ENCODE data around the gene MAN2B1.
"Not testable (repeated sequence)": the region's sequence is repeated elsewhere in the genome, so short reads cannot be mapped to it uniquely, and the experiment has no call there.

The MAN2B1 gene

GRCh38 chr19:12705654-12706331 is 39.3 kb upstream of the MAN2B1 start:
- no peak overlapping the region for H3K4me3 ChIP-seq (ENCODE audit: low read length)
- no peak for DNase-seq (ENCODE audit: low read depth)
- TF ChIP-seq CTCF (conservative IDR thresholded peaks at IDR 0.05; ENCODE audit: low read depth, low read length), result no peak

- no peak for DNase-seq (ENCODE audit: low read depth)
- no peak overlapping the region for H3K4me3 ChIP-seq (ENCODE audit: low read length)
- TF ChIP-seq CTCF (conservative IDR thresholded peaks at IDR 0.05; ENCODE audit: low read depth, low read length), result no peak
These were observed 38.6 kb upstream of the MAN2B1 start for GRCh38 chr19:12705169-12705568.

GRCh38 chr19:12703046-12703445 is 36.5 kb upstream of the MAN2B1 start:
- no peak overlapping the region for H3K4me3 ChIP-seq (ENCODE audit: low read length)
- no peak for DNase-seq (ENCODE audit: low read depth)
- no peak for TF ChIP-seq CTCF (conservative IDR thresholded peaks at IDR 0.05; ENCODE audit: low read depth, low read length)

GRCh38 chr19:12701596-12702282 is 35.2 kb upstream of the MAN2B1 start:
- no peak for DNase-seq (ENCODE audit: low read depth)
- H3K4me3 ChIP-seq (ENCODE audit: low read length), result no peak overlapping the region
- no peak for TF ChIP-seq CTCF (conservative IDR thresholded peaks at IDR 0.05; ENCODE audit: low read depth, low read length)

- no peak for DNase-seq (ENCODE audit: low read depth)
- TF ChIP-seq CTCF (conservative IDR thresholded peaks at IDR 0.05; ENCODE audit: low read depth, low read length), result no peak
These were observed 31.6 kb upstream of the MAN2B1 start for GRCh38 chr19:12698138-12698537.

GRCh38 chr19:12697425-12697824 is 30.9 kb upstream of the MAN2B1 start:
- H3K4me3 ChIP-seq (ENCODE audit: low read length), result not testable (repeated sequence)

More at GRCh38 chr19:12698138-12698537, 31.6 kb upstream of the MAN2B1 start:
- H3K4me3 ChIP-seq (ENCODE audit: low read length), result no peak overlapping the region

GRCh38 chr19:12696366-12697335 is 30.1 kb upstream of the MAN2B1 start, which contains the start of gene FBXW9:
TSS of gene FBXW9 (minus strand) at chr19:12696631. CDS start at chr19:12696581, 50 bp downstream.
- H3K4me3 ChIP-seq (ENCODE audit: low read length), result peak within 1 kb of the TSS; percentile 88
- no peak for TF ChIP-seq CTCF (conservative IDR thresholded peaks at IDR 0.05; ENCODE audit: low read depth, low read length)
- peak; percentile 85 for DNase-seq (ENCODE audit: low read depth)

More at GRCh38 chr19:12697425-12697824, 30.9 kb upstream of the MAN2B1 start:
- not testable (repeated sequence) for DNase-seq (ENCODE audit: low read depth)

Measured in retinal pigment epithelial cell (primary cell).